Activated naive CD4-positive, alpha-beta T cell treated with anti-CD3 and anti-CD28 coated beads, Interleukin-2, amount 50 U/mL, for 72 hours (primary cell): ENCODE results near the gene SREBF2. TPM values are rescaled to one million over a fixed set of nuclear protein-coding genes. Genes with fewer than 3 reads are reported as not detected.

Experiments
- ATAC-seq, 2 donors: fragments of 150-1000 bp; cut with Tn5 transposase; 2 replicates each; pipeline ENCODE4 v1.10.0; 2021; ENCODE audit warnings: mild to moderate bottlenecking in 2 of 2, moderate library complexity in 2 of 2
- DNase-seq, 2 donors: peaks; one replicate each; pipeline ENCODE4 v3.0.0; 2021 to 2022; ENCODE audit warnings: low spot score in 2 of 2
- H3K27ac Mint-ChIP-seq, 2 donors: one replicate each; pipeline ENCODE4 v1.8.0; 2022; ENCODE audit warnings: mild to moderate bottlenecking in 2 of 2, mixed read lengths in 2 of 2
- H3K36me3 Mint-ChIP-seq, 2 donors: one replicate each; pipeline ENCODE4 v1.8.0; 2022; ENCODE audit warnings: mixed read lengths in 2 of 2
- H3K9me3 Mint-ChIP-seq, 2 donors: one replicate each; pipeline ENCODE4 v1.8.0; 2022; ENCODE audit warnings: mixed read lengths in 2 of 2
- total RNA-seq, 2 donors: library from RNA; stranded (reverse); gene quantifications; one replicate each; pipeline ENCODE4 v1.2.3, GENCODE V29; 2022

The SREBF2 gene
- total RNA-seq, 2 donors from 2014 or later, result 162 to 163 TPM

- H3K27ac Mint-ChIP-seq, result no peak overlapping the region
- no peak for DNase-seq
- H3K36me3 Mint-ChIP-seq, result no peaks in the 10 kb centered on the region
- ATAC-seq, result no peak
- H3K9me3 Mint-ChIP-seq, result no peaks in the 10 kb centered on the region
These were observed 16.7 kb upstream of the SREBF2 start for GRCh38 chr22:41816241-41816640.

- Mint-ChIP-seq H3K36me3 (no peaks in the 10 kb centered on the region), H3K9me3 (no peaks in the 10 kb centered on the region), H3K27ac (no peak overlapping the region)
- DNase-seq (no peak), ATAC-seq (peak in 1 of 2 donors; percentile 34)
These were observed 16.0 kb upstream of the SREBF2 start for GRCh38 chr22:41816871-41817270.

GRCh38 chr22:41818011-41818410 lies 14.9 kb upstream of the SREBF2 start:
- Mint-ChIP-seq H3K9me3 (no peaks in the 10 kb centered on the region), H3K36me3 (no peaks in the 10 kb centered on the region), H3K27ac (no peak overlapping the region)
- no peak for ATAC-seq
- DNase-seq, result no peak

- Mint-ChIP-seq H3K27ac (no peak overlapping the region), H3K9me3 (no peaks in the 10 kb centered on the region), H3K36me3 (no peaks in the 10 kb centered on the region)
- ATAC-seq (no peak), DNase-seq (no peak)
These were observed 14.3 kb upstream of the SREBF2 start for GRCh38 chr22:41818596-41818995.

GRCh38 chr22:41819257-41819656 lies 13.6 kb upstream of the SREBF2 start:
- no peak for ATAC-seq
- DNase-seq, result no peak
- Mint-ChIP-seq H3K36me3 (peaks cover 0 to 6% of the 10 kb centered on the region in 2 donors), H3K27ac (no peak overlapping the region), H3K9me3 (no peaks in the 10 kb centered on the region)

GRCh38 chr22:41820447-41820846 lies 12.5 kb upstream of the SREBF2 start:
- ATAC-seq (no peak), DNase-seq (no peak)
- Mint-ChIP-seq H3K9me3 (no peaks in the 10 kb centered on the region), H3K36me3 (peaks cover 0 to 7% of the 10 kb centered on the region in 2 donors), H3K27ac (peak overlapping the region in 1 of 2 donors; percentile 51)

- ATAC-seq (peak in 1 of 2 donors; percentile 2), DNase-seq (no peak)
- Mint-ChIP-seq H3K36me3 (peaks cover 0 to 7% of the 10 kb centered on the region in 2 donors), H3K27ac (peak overlapping the region; percentile 34 to 75), H3K9me3 (no peaks in the 10 kb centered on the region)
These were observed 11.2 kb upstream of the SREBF2 start for GRCh38 chr22:41821471-41822316.

- peak; percentile 98 to 99 for ATAC-seq
- DNase-seq, result peak; percentile 50 to 64
- H3K9me3 Mint-ChIP-seq, result no peaks in the 10 kb centered on the region
- peak overlapping the region; percentile 34 to 75 for H3K27ac Mint-ChIP-seq
- peaks cover 0 to 7% of the 10 kb centered on the region in 2 donors for H3K36me3 Mint-ChIP-seq
These were observed 10.4 kb upstream of the SREBF2 start for GRCh38 chr22:41822317-41823057.

GRCh38 chr22:41823797-41824196 lies 9.1 kb upstream of the SREBF2 start:
- DNase-seq, result no peak
- no peak for ATAC-seq
- peak overlapping the region; percentile 75 to 94 for H3K27ac Mint-ChIP-seq
- H3K9me3 Mint-ChIP-seq, result no peaks in the 10 kb centered on the region
- H3K36me3 Mint-ChIP-seq, result peaks cover 0 to 7% of the 10 kb centered on the region in 2 donors

GRCh38 chr22:41825376-41825775 lies 7.5 kb upstream of the SREBF2 start:
- ATAC-seq, result no peak
- peaks cover 0 to 15% of the 10 kb centered on the region in 2 donors for H3K36me3 Mint-ChIP-seq
- peak overlapping the region; percentile 67 to 75 for H3K27ac Mint-ChIP-seq
- H3K9me3 Mint-ChIP-seq, result no peaks in the 10 kb centered on the region
- DNase-seq, result no peak

- Mint-ChIP-seq H3K9me3 (no peaks in the 10 kb centered on the region), H3K36me3 (peaks cover under 1 to 19% of the 10 kb centered on the region in 2 donors), H3K27ac (peak overlapping the region in 1 of 2 donors; percentile 81)
- ATAC-seq (no peak), DNase-seq (no peak)
These were observed 6.9 kb upstream of the SREBF2 start for GRCh38 chr22:41826021-41826420.

- DNase-seq, result no peak
- H3K9me3 Mint-ChIP-seq, result no peaks in the 10 kb centered on the region
- peak overlapping the region in 1 of 2 donors; percentile 81 for H3K27ac Mint-ChIP-seq
- H3K36me3 Mint-ChIP-seq, result peaks cover 4 to 26% of the 10 kb centered on the region in 2 donors
- no peak for ATAC-seq
These were observed 6.2 kb upstream of the SREBF2 start for GRCh38 chr22:41826430-41827383.

- Mint-ChIP-seq H3K27ac (no peak overlapping the region), H3K9me3 (no peaks in the 10 kb centered on the region), H3K36me3 (peaks cover 4 to 33% of the 10 kb centered on the region in 2 donors)
- DNase-seq, result no peak
- no peak for ATAC-seq
These were observed 5.2 kb upstream of the SREBF2 start for GRCh38 chr22:41827671-41828070.

- Mint-ChIP-seq H3K27ac (peak overlapping the region; percentile 24 to 32), H3K9me3 (no peaks in the 10 kb centered on the region), H3K36me3 (peaks cover 4 to 34% of the 10 kb centered on the region in 2 donors)
- DNase-seq (no peak), ATAC-seq (no peak)
These were observed 4.4 kb upstream of the SREBF2 start for GRCh38 chr22:41828516-41828915.

- no peak for DNase-seq
- Mint-ChIP-seq H3K9me3 (no peaks in the 10 kb centered on the region), H3K36me3 (peaks cover 14 to 40% of the 10 kb centered on the region in 2 donors), H3K27ac (no peak overlapping the region)
- no peak for ATAC-seq
These were observed 2.7 kb upstream of the SREBF2 start for GRCh38 chr22:41830174-41830573.

- DNase-seq (no peak), ATAC-seq (no peak)
- peak overlapping the region; percentile 81 to 98 for H3K27ac Mint-ChIP-seq
- peaks cover 0 to under 1% of the 10 kb centered on the region in 2 donors for H3K9me3 Mint-ChIP-seq
- peaks cover 14 to 48% of the 10 kb centered on the region in 2 donors for H3K36me3 Mint-ChIP-seq
These were observed 1.5 kb upstream of the SREBF2 start for GRCh38 chr22:41831383-41831782.
